Immature natural killer cell (primary cell): ENCODE measurements around the gene SLC16A5. TPM values are rescaled to one million over a fixed set of nuclear protein-coding genes. Genes with fewer than 3 reads are reported as not detected.

Experiments used
- DNase-seq, 3 donors: peaks; one replicate each; pipeline ENCODE4 v3.0.0; 2022; ENCODE audit warnings: mixed read lengths in 1 of 3
- H3K27ac Mint-ChIP-seq, 6 donors: one replicate each; pipeline ENCODE4 v1.8.0; 2020; ENCODE audit warnings: mixed read lengths in 6 of 6, mild to moderate bottlenecking in 5 of 6, inconsistent platforms in 4 of 6, moderate library complexity in 3 of 6
- H3K27me3 Mint-ChIP-seq, 3 donors: one replicate each; pipeline ENCODE4 v1.8.0; 2020 to 2021; ENCODE audit warnings: low read depth in 3 of 3, mild to moderate bottlenecking in 3 of 3, mixed read lengths in 3 of 3, moderate library complexity in 3 of 3, inconsistent platforms in 1 of 3
- H3K36me3 Mint-ChIP-seq, 3 donors: one replicate each; pipeline ENCODE4 v1.8.0; 2020; ENCODE audit warnings: mixed read lengths in 3 of 3, inconsistent platforms in 2 of 3, mild to moderate bottlenecking in 2 of 3
- H3K4me1 Mint-ChIP-seq, 2 donors: one replicate each; pipeline ENCODE4 v1.8.0; 2020; ENCODE audit warnings: inconsistent platforms in 2 of 2, mild to moderate bottlenecking in 2 of 2, mixed read lengths in 2 of 2, moderate library complexity in 1 of 2
- H3K4me3 Mint-ChIP-seq, 5 donors: one replicate each; pipeline ENCODE4 v1.8.0; 2020; ENCODE audit warnings: mild to moderate bottlenecking in 5 of 5, mixed read lengths in 5 of 5, inconsistent platforms in 3 of 5, moderate library complexity in 3 of 5
- H3K9me3 Mint-ChIP-seq, 6 donors: one replicate each; pipeline ENCODE4 v1.8.0; 2020; ENCODE audit warnings: mild to moderate bottlenecking in 6 of 6, mixed read lengths in 6 of 6, inconsistent platforms in 4 of 6, moderate library complexity in 3 of 6
- polyA plus RNA-seq, 3 donors: library from polyadenylated mRNA; unstranded; fragments of 300-500 nt; fragmentation: Illumina TruSeq; gene quantifications; one replicate each; pipeline ENCODE4 v1.2.3, GENCODE V29; 2021

Gene SLC16A5
- polyA plus RNA-seq, 3 donors from 2014 or later: 1.5 to 2.1 (median 1.5) TPM

GRCh38 chr17:75051941-75052340 lies 35.8 kb upstream of the SLC16A5 start:
- Mint-ChIP-seq H3K36me3 (peaks cover 8 to 22% (median 10%) of the 10 kb centered on the region in 3 donors), H3K4me1 (peaks cover 20 to 26% of the 10 kb centered on the region in 2 donors), H3K27me3 (peaks cover 0 to 4% (median 0%) of the 10 kb centered on the region in 3 donors), H3K4me3 (no peak overlapping the region), H3K27ac (no peak overlapping the region), H3K9me3 (no peaks in the 10 kb centered on the region)
- no peak for DNase-seq

DNA sequence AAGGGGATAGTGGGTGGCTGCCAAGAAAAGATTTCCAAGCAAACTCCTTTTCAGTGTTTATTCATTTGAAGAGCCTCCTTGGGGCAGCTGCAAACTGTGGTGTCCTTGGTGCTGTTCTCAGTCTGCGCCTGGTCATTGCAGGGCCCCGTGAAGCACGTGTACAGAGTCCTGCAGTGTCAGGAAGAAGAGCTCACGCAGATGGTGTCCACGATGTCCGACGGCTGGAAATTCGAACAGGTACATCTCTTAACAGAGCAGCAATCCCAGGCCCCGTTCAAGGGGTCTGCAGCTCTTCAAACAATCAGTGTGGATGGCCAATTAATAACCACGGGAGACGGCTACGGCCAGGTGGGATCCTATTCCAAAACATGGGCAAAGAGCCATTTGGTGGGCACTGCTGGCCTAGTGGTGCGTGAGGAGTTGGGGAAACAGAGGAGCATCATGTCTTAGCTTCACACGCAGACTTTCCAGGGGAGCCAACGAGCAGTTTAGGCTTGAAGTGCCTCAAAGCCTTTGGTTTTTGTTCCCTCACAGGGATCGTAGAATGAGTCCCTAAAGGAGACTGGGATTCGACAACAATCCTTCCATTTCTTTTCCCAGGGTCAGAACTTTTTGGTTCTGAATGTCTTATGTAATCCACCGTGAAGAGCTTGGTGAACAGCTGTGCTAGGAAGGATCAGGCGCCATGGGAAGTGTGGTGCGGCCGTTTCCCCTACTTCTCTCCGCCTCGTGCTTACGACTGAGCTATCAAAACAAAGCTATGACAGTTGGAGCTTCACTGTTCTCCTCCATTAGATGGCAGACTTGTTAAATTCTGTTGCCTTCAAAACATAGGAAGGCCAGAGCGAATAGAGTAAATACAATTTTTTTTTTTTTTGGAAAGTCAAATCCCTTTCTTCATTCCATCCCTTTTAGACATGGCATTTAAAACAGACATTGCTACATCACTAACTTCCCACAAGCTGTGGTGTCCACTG lies 28.1 kb upstream of the SLC16A5 start:
- H3K9me3 Mint-ChIP-seq: no peaks in the 10 kb centered on the region
- no peaks in the 10 kb centered on the region for H3K4me1 Mint-ChIP-seq
- H3K27me3 Mint-ChIP-seq: no peaks in the 10 kb centered on the region
- DNase-seq: no peak
- no peak overlapping the region for H3K27ac Mint-ChIP-seq
- H3K36me3 Mint-ChIP-seq: peaks cover 21 to 50% (median 30%) of the 10 kb centered on the region in 3 donors
- no peak overlapping the region for H3K4me3 Mint-ChIP-seq

GRCh38 chr17:75060434-75061054 lies 27.2 kb upstream of the SLC16A5 start:
- Mint-ChIP-seq H3K4me1 (no peaks in the 10 kb centered on the region), H3K36me3 (peaks cover 22 to 48% (median 30%) of the 10 kb centered on the region in 3 donors), H3K9me3 (no peaks in the 10 kb centered on the region), H3K4me3 (no peak overlapping the region), H3K27ac (no peak overlapping the region), H3K27me3 (no peaks in the 10 kb centered on the region)
- no peak for DNase-seq

GRCh38 chr17:75061055-75061438 lies 26.7 kb upstream of the SLC16A5 start:
- H3K27ac Mint-ChIP-seq: no peak overlapping the region
- H3K9me3 Mint-ChIP-seq: no peaks in the 10 kb centered on the region
- no peaks in the 10 kb centered on the region for H3K4me1 Mint-ChIP-seq
- no peak for DNase-seq
- H3K36me3 Mint-ChIP-seq: peaks cover 21 to 47% (median 30%) of the 10 kb centered on the region in 3 donors
- H3K27me3 Mint-ChIP-seq: no peaks in the 10 kb centered on the region
- no peak overlapping the region for H3K4me3 Mint-ChIP-seq

DNA sequence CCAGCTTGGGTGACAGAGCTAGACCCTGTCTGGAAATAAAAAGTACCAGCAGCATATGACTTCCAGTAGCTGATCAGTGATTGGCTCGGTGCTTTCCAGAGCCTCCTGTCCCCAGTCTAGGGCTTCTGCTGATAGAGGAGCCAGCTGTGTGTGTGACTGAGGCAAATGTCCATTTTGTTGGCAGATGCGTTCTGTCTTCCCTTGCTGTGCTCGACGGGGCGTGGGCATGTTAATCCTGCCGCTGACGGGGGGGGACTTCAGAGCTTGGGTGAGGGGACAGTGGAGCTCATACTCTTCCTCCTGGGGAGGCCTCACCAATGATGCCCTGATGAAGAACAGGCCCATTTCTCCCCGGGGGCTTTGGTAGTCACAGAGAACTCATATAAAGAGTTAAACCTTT lies 26.1 kb upstream of the SLC16A5 start:
- Mint-ChIP-seq H3K27me3 (peaks cover 0 to 1% (median 0%) of the 10 kb centered on the region in 3 donors), H3K4me3 (no peak overlapping the region), H3K9me3 (no peaks in the 10 kb centered on the region), H3K27ac (no peak overlapping the region), H3K4me1 (peaks cover 4% of the 10 kb centered on the region in 2 donors), H3K36me3 (peaks cover 18 to 41% (median 30%) of the 10 kb centered on the region in 3 donors)
- DNase-seq: no peak

- DNase-seq: no peak
- Mint-ChIP-seq H3K27ac (no peak overlapping the region), H3K4me1 (peaks cover 9 to 12% of the 10 kb centered on the region in 2 donors), H3K9me3 (no peaks in the 10 kb centered on the region), H3K27me3 (peaks cover 0 to 2% (median 0%) of the 10 kb centered on the region in 3 donors), H3K4me3 (no peak overlapping the region), H3K36me3 (peaks cover 18 to 37% (median 30%) of the 10 kb centered on the region in 3 donors)
Measured at GRCh38 chr17:75063201-75063600, 24.6 kb upstream of the SLC16A5 start.

GRCh38 chr17:75063626-75064025 lies 24.1 kb upstream of the SLC16A5 start:
- Mint-ChIP-seq H3K27ac (no peak overlapping the region), H3K4me1 (peaks cover 9 to 12% of the 10 kb centered on the region in 2 donors), H3K27me3 (peaks cover 0 to 2% (median 0%) of the 10 kb centered on the region in 3 donors), H3K9me3 (no peaks in the 10 kb centered on the region), H3K36me3 (peaks cover 18 to 37% (median 30%) of the 10 kb centered on the region in 3 donors), H3K4me3 (no peak overlapping the region)
- DNase-seq: no peak

GRCh38 chr17:75064040-75064439 lies 23.7 kb upstream of the SLC16A5 start:
- peaks cover 18 to 37% (median 30%) of the 10 kb centered on the region in 3 donors for H3K36me3 Mint-ChIP-seq
- peaks cover 0 to 2% (median 0%) of the 10 kb centered on the region in 3 donors for H3K27me3 Mint-ChIP-seq
- no peak overlapping the region for H3K4me3 Mint-ChIP-seq
- no peak for DNase-seq
- H3K27ac Mint-ChIP-seq: no peak overlapping the region
- H3K9me3 Mint-ChIP-seq: no peaks in the 10 kb centered on the region
- H3K4me1 Mint-ChIP-seq: peaks cover 9 to 12% of the 10 kb centered on the region in 2 donors

- Mint-ChIP-seq H3K36me3 (peaks cover 18 to 36% (median 30%) of the 10 kb centered on the region in 3 donors), H3K4me1 (peaks cover 9 to 12% of the 10 kb centered on the region in 2 donors), H3K27me3 (peaks cover 0 to 2% (median 0%) of the 10 kb centered on the region in 3 donors)
Measured at GRCh38 chr17:75064460-75064859, 23.3 kb upstream of the SLC16A5 start.

DNA sequence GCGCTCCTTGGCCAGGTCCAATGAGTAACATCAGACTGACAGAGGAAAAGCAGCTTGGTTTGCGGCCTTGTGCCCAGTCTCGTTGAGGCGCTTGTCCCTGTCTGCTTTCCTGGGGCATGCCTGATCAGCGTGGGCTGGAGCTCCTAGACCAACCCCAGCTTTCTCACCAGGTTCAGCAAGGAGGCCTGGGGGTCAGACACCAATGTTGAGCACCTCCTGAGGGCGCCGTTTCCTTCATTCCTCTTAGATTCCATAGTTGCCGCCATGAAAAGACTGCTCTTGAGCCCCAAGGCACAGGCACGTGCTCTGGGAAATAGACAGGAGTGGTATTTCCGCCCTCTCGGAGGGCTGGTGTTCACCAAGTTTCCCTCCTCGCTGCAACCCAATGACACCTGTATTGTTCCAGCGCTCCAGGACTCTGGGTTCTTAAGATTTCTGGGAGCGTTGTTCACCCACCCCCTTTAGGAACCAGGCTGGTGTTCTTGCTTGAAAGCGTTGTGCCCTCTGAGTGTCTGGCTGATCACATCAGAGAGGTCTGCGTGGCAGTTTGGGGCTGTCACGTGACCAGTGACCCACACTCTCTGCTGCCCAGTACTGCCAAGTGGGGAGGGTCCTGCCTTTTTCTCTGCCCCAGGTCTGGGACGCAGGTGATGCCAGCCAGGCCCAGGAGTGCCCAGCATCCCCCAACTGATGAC lies 22.7 kb upstream of the SLC16A5 start:
- Mint-ChIP-seq H3K27ac (no peak overlapping the region), H3K27me3 (peaks cover 0 to 2% (median 0%) of the 10 kb centered on the region in 3 donors)

More at GRCh38 chr17:75064460-75064859, 23.3 kb upstream of the SLC16A5 start:
- Mint-ChIP-seq H3K4me3 (no peak overlapping the region), H3K27ac (no peak overlapping the region), H3K9me3 (no peaks in the 10 kb centered on the region)
- DNase-seq: no peak

GRCh38 chr17:75065562-75066151 lies 22.1 kb upstream of the SLC16A5 start:
- peaks cover 0 to 2% (median 0%) of the 10 kb centered on the region in 3 donors for H3K27me3 Mint-ChIP-seq
- no peak overlapping the region for H3K27ac Mint-ChIP-seq
- H3K4me3 Mint-ChIP-seq: peak overlapping the region in 1 of 5 donors; percentile 36
- H3K4me1 Mint-ChIP-seq: peaks cover 9 to 12% of the 10 kb centered on the region in 2 donors
- H3K36me3 Mint-ChIP-seq: peaks cover 13 to 27% (median 24%) of the 10 kb centered on the region in 3 donors
- DNase-seq: no peak
- no peaks in the 10 kb centered on the region for H3K9me3 Mint-ChIP-seq

More for the DNA sequence above, 22.7 kb upstream of the SLC16A5 start:
- peaks cover 9 to 12% of the 10 kb centered on the region in 2 donors for H3K4me1 Mint-ChIP-seq
- no peaks in the 10 kb centered on the region for H3K9me3 Mint-ChIP-seq
- DNase-seq: no peak
- peaks cover 15 to 30% (median 27%) of the 10 kb centered on the region in 3 donors for H3K36me3 Mint-ChIP-seq
- H3K4me3 Mint-ChIP-seq: no peak overlapping the region

- Mint-ChIP-seq H3K4me3 (peak overlapping the region in 2 of 5 donors; percentile 10 to 24), H3K27me3 (peaks cover 0 to 2% (median 0%) of the 10 kb centered on the region in 3 donors), H3K27ac (peak overlapping the region in 3 of 6 donors; percentile 12 to 69 (median 30)), H3K36me3 (peaks cover 9% of the 10 kb centered on the region in 3 donors), H3K4me1 (peaks cover 9 to 12% of the 10 kb centered on the region in 2 donors), H3K9me3 (no peaks in the 10 kb centered on the region)
- no peak for DNase-seq
Measured at GRCh38 chr17:75067856-75068255, 19.9 kb upstream of the SLC16A5 start.

DNA sequence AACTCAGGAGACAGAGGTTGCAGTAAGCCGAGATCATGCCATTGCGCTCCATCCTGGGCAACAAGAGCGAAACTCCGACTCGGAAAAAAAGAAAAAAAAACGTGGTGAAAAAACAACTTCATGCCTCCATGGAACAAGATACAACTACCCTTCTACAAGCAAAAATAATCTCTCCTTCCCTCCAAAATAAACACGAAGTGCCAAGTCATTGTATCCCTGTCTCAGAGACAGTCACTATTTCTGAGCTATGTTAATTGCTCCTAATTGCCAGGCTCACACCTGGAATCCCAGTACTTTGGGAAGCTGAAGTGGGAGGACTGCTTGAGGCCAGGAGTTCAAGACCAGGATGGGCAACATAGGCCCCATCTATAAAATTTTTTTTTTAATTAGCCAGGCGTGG lies 19.0 kb upstream of the SLC16A5 start:
- H3K36me3 Mint-ChIP-seq: peaks cover 7 to 9% (median 7%) of the 10 kb centered on the region in 3 donors
- H3K4me1 Mint-ChIP-seq: peaks cover 9 to 12% of the 10 kb centered on the region in 2 donors
- no peaks in the 10 kb centered on the region for H3K9me3 Mint-ChIP-seq
- H3K27ac Mint-ChIP-seq: peak overlapping the region in 1 of 6 donors; percentile 7
- no peak for DNase-seq
- H3K4me3 Mint-ChIP-seq: no peak overlapping the region
- peaks cover 0 to 2% (median 0%) of the 10 kb centered on the region in 3 donors for H3K27me3 Mint-ChIP-seq
